ENCODE results near the gene POTEJ.
"Not testable (repeated sequence)": the region's sequence is repeated elsewhere in the genome, so short reads cannot be mapped to it uniquely, and the experiment has no call there.

DNA sequence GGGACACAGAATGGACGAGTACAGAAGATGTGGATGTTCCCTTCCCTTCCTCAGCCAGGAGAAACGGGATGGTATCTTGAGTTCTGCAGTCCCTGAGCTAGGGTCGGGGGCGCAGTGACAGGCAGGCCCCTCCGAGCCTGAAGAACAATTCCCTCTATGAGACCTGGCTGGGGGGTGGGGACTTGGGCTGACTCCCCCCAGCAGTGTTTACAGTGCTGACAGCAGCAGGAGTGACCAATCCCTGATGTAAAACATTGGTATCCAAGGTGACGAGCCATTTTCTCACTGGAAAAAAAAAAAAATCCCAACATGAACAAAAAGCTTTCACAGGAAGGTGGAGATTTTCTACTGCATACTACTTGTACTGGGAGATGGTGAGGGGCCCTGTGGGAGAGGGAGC is 11.8 kb upstream of the POTEJ start, which contains the start of gene CFC1:
- TF ChIP-seq, protein P1, sequence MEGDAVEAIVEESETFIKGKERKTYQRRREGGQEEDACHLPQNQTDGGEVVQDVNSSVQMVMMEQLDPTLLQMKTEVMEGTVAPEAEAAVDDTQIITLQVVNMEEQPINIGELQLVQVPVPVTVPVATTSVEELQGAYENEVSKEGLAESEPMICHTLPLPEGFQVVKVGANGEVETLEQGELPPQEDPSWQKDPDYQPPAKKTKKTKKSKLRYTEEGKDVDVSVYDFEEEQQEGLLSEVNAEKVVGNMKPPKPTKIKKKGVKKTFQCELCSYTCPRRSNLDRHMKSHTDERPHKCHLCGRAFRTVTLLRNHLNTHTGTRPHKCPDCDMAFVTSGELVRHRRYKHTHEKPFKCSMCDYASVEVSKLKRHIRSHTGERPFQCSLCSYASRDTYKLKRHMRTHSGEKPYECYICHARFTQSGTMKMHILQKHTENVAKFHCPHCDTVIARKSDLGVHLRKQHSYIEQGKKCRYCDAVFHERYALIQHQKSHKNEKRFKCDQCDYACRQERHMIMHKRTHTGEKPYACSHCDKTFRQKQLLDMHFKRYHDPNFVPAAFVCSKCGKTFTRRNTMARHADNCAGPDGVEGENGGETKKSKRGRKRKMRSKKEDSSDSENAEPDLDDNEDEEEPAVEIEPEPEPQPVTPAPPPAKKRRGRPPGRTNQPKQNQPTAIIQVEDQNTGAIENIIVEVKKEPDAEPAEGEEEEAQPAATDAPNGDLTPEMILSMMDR (IDR thresholded peaks at IDR 0.05 in 4 of 5, conservative IDR thresholded peaks at IDR 0.05 in 1 of 5) = not testable (repeated sequence)
- TF ChIP-seq POLR2A (IDR thresholded peaks at IDR 0.05) = not testable (repeated sequence)

All from gastrocnemius medialis (tissue), 4 donors.